GM19438 (cell line): ENCODE data around the gene HSPD1.
"Not testable (repeated sequence)": the region's sequence is repeated elsewhere in the genome, so short reads cannot be mapped to it uniquely, and the experiment has no call there.

Experiments
- ATAC-seq: cut with Tn5 transposase; IDR thresholded peaks from one replicate; pipeline ENCODE4 v1.9.1; 2021; ENCODE audit warnings: low read depth; ENCODE audit not compliant: unreplicated experiment

HSPD1 gene

DNA sequence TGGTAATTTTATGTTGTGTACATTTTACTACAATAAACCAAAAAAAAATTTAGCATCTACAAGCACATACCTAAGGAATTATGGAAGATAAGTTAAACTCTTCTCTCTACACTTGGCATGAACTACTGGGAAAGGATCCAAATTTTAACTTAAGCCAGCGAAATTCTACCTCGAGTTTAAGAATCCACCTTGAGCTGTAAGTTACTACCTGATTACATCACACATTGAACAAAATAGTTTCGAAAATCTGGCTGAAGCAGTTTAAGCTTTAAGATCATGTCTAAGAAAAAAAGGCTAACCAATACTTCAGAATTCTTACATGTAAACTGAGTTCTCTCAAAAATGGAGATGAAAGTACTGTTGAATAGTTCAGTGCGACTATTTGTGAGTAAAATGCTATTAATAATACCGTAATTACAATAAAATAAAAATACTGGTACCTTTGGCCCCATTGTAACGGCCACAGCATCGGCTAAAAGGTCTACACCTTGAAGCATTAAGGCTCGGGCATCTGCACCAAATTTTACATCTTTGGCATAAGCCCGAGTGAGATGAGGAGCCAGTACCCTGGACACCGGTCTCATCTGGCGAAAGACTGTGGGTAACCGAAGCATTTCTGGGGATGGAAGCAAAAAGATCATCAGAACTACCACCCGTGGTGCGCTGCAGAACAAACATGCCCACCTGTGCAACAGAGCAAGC, 1.3 kb downstream of the HSPD1 start:
- no peak for ATAC-seq

DNA sequence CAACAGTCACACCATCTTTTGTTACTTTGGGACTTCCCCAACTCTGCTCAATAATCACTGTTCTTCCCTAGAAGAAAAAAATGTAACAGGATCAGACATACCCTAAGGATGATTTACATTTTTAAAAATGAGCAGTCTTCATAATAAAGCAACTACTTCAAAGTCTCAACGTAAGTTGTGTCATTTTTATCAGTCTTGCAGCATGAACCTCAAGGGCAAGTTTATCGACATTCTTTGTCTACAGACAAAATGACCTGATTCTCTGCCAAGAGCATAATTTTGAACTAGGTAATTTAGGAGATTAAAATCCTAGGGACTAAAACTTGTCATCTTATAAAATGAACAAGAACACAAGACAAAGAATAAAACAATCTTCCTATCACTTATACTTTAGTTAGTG, 2.3 kb downstream of the HSPD1 start:
- ATAC-seq = no peak

DNA sequence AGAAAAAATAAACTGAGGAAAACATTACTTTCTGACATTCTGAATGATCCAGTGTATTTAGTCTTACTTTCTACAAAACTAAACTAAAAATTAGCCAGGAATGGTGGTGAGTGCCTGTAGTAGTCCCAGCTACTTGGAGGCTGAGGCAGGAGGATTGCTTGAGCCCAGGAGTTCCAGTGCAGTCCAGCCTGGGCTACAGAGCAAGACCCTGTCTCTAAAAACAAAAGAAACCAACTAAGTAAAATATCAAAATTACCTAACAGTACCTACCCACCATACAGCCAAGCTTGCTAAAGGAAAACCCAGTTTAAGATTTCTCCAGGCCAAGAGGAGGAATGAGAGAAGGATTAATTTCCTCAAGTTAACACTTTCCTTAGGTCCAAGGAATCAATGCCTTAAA, 2.9 kb downstream of the HSPD1 start:
- ATAC-seq = no peak

DNA sequence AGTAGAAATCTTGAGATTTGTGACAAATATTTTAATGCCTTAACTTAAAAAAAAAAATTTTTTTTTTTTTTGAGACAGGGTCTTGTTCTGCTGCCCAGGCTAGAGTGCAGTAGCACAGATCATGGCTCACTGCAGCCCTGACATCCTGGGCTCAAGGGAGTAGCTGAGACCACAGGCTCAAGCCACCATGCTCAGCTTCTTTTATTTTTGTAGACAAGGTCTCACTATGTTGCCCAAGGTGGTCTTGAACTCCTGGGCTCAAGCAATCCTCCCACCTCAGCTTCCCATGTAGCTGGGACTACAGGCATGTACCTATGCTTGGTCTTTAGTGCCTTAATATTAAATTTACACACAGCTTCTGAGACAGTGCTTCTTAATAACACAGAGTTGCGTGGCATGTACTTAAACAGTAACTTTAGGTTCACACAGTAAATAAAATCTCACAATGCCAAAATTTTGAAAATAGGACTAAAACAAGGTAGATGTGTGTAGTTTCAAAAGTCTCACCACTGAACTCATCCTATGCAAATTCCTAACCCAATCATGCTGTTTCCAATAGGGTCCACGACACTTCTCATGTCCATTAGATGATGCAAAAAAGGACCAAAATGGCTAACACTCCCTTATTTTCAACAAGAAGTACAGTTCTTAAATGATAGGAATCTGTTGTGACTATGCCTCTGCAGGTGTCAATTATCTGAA, 4.1 kb downstream of the HSPD1 start:
- ATAC-seq = no peak

DNA sequence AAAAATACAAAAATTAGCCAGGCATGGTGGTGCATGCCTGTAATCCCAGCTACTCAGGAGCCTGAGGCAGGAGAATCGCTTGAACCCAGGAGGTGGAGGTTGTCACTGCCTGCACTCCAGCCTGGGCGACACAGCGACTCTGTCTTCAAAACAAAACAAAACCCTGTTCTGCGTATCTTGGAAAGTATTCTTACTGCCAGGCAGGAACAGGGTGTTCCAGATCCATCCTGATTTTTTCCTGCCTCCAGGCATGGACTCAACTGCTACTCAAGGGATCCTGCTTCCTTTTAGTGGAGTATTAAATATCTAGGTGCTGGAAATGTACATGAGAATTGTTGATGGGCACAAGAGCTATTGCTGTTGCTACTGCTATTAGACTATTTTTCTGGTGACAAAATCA, 12.3 kb downstream of the HSPD1 start:
- no peak for ATAC-seq

DNA sequence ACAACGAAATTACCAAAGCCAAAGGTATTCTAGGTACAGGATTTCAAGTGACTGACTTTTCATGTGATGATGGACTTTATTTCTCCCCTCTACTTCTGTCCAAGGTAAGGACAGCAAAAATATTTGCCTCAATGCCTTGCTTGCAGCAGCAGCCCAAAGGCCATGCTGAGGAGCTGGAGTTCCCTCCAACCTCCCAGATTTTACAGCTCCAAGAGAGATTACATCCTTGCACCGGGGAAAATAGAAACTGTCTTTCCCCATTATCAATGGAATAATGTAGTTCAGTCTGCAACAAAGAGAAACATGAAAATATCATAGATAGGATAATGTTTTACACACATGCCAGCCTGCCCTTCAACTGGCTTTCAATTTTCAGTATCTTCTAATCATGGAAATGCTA, 13.5 kb downstream of the HSPD1 start:
- ATAC-seq = no peak

DNA sequence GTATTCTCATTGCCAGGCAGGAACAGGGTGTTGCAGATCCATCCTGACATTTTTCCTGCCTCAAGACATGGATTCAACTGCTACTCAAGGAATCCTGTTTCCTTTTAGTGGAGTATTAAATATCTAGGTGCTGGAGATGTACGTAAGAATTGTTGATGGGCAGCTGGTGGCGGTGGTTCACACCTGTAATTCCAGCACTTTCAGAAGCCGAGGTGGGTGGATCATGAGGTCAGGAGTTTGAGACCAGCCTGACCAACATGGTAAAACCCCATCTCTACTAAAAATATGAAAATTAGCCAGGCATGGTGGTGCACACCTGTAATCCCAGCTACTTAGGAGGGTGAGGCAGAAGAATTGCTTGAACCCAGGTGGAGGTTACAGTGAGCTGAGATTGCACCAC, 15.4 kb downstream of the HSPD1 start:
- ATAC-seq = not testable (repeated sequence)

DNA sequence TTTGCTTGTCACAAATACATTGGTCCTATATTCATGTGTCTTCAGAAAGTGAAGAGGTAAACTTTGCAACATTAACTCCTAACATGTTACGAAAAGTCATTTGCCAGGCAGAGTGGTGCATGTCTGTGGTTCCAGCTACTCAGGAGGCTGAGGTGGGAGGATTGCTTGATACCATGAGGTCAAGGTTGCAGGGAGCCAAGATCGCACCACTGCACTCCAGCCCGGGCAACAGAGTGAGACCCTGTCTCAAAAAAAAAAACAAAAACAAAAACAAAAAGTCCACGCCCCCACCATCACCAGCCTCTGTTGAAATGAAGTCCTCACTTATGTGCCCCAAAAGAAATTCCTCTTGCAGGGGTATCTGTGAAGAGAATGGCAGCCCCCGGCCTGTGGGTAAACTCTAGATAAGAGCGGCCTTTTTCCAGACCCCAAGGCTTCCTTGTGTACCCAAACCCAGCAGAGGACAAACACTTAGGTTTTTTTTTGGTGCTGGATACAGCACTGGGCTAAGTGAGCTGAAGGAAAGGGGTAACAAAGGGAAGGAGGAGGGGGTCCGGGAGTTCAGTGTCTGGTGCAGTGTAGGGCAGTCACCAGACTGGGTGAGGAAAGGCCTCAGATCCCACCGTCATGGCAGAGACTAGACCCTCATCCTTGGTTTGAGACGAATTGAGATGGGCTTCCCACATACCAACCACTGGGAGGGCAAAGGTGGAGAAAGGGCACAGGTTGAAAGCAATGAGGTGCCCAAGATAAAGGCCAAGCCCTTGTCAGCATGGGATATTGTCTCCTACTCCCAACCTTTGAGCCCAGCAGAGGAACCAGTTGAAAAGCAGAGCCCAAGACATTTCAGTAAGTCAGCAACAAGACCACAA, 19.2 kb downstream of the HSPD1 start:
- ATAC-seq = no peak

DNA sequence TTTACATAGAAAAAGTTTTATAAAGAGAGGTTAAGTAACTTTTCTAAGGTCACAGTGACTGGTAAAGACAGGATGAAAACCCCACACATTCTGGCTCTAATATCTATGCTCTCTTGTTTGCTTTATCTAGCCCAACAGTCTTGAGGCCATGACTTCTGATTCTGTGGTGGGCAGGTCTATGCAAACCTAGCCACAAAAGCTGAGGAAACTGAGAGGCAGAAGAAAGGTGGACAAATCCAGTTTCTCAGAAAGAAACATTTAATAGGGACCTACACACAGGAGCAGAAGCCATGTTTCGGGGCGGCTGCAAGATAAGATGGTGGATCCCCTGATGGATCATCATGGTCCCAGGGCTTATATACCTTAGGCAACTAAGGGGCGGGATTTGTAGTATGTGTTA, 21.8 kb downstream of the HSPD1 start:
- ATAC-seq = no peak

DNA sequence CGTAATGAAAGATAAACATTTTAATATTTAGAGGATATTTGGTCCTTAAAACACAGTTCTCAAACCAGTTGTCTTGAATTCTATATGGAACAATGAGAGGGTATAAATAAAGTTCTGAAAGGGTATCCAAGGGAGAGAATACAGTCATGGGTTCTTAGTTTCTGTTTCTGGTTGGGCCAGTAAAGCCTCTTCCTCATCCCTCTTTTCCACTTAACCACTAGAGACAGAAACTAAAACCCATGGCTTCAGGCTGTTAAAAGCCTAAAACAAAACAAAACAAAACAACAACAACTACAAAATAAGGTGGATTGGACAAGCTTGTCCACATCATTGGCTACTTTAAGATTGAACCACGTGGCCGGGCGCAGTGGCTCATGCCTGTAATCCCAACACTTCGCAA, 27.5 kb downstream of the HSPD1 start:
- no peak for ATAC-seq

DNA sequence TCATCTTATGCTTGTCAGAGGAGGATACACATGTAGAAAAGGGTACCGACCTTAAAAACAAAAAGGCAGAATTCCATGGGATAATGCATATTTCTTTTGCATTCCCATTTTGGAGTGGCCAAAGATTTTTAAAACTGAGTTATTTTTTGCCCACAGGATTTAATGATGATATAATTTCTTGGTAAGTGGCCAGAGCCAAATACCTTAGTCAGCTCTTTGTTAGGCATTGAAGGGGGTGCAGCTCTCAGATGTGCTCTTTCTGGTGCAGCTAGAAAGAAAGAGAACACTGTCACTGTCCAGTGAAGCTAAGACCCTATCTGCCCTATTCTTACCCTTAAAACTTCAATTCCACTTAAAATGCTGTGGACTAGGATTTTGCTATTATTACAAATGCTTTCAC, 35.5 kb downstream of the HSPD1 start:
- no peak for ATAC-seq

DNA sequence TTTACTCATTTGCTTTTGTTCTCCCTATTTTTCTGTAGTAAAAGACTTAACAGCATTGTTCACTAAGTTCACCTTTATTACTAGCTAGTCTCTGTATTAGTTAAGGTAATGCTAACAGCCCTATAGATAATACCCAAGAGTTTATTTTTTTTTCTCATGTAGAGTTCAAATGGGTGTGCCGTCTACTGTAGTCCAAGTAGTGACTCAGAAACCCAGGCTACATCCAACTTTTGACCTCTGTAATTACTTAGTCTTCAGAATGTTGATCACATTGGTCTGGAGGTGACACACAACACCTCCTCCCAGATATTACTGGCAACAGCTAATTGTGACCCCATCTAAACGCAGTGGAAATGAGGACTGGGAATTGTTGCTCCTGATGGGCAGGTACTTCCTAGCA, 38.6 kb downstream of the HSPD1 start:
- ATAC-seq = no peak

DNA sequence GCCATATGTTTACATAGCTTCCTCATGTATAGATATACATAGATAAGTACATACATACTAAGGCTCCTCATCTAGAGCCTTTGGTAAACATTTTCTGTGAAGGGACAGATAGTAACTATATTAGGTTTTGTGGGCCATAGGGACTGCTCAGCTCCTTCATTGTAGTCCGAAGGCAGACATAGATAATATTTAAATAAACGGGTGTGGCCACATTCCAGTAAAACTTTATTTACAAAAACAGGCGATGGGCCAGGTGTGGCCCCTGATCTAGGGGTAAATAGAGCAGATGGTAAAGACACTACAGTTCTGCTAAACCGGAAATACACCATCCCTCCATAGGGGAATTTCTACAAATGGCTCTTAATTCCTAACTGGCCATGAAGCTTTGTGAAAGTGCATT, 39.0 kb downstream of the HSPD1 start:
- ATAC-seq = no peak

DNA sequence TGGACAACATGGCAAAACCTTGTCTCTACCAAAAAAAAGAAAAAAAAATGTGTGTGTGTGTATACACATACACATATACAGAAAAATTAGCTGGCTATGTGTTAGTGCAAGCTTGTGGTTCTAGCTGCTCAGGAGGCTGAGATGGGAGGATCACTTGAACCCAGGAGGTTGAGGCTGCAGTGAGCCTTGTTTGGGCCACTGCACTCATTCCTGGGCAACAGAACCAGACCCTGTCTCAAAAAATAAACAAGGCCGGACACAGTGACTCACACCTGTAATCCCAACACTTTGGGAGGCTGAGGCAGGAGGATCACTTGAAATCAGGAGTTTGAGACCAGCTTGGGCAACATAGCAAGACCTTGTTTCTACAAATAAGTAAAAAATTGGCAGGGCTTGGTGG, 44.2 kb downstream of the HSPD1 start:
- ATAC-seq = no peak

DNA sequence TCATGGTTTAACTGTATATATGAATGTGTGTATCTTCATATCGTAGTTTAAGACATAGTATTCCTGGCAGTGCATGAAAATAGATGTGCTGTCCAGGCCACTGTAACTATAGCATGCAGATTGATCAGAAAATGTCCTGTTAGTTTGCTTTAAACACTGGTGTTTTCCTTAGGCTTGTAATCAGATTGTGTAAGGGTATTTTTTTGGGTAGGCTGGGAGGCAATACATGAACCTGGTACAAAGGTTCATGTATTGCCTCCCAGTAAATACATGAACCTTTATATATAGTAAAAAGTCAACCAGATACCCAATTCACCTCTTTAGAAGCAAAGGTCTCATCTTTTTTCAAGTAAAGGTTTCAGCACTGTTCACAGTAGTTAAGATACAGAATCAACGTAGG, 44.7 kb downstream of the HSPD1 start:
- ATAC-seq = no peak

DNA sequence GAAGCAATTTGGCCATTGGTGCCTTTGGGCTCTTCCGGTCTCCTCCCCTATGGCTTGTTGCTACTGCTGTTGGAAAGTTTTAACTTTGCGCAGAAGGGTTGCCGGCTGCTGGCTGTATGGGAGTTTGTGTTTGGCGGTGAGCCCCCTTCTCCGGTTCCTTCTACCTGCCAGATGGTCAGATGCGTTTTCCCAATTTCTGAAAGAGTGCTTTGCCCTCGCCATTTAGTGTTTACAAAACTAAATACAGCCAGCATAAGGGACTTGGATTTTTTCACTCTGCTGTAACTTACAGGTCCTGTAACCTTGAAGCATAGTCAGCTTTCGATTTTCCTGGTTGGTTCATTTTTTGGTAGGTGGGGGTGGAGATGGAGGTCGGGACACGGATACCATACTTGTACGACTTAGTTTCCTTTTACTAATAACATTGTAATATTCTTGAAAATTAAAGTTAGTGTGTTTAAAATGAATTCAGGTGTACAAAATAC, 45.7 kb downstream of the HSPD1 start:
- ATAC-seq = peak; percentile 23

DNA sequence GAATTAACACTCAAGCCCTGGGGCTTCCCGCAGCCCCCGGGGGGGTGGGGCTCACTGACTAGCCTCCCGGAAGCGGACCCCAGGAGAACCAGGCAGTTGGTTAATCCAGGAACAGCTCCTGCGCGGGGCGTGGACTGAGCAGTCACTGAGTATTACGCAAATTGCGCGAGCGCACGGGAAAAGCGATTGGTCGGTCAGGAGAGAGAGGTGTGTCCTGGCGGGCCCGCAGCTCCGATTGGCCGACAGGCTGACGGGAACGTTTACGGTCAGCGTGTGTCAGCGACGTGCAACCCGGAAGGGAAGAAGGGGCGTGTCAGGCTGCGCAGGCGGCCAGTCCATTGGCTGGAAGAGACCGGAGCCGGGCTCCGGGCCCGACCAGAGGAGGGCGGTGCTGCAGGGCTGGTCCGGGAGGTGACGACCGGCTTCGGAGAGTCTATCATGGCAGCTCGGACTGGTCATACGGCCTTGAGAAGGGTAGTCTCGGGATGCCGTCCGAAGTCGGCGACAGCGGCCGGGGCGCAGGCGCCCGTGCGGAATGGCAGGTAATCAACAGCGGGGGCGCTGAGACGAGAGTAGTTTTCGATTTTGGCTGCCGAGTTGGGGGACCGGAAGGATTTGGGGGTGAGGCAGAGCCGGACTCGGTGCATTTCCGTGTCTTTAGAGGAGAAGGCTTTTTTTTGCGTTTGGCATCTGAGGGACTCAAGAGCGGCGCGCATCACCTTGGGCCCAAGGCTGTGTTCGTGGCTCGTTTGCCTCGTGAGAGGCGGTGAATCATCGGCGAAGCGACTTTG, 46.3 kb downstream of the HSPD1 start, which contains the start of gene COQ10B:
Gene COQ10B (plus strand): TSS at position 430 of the 791 bp plus-strand sequence. CDS start 9 bp downstream, at position 439.
- ATAC-seq = peak; percentile 95

DNA sequence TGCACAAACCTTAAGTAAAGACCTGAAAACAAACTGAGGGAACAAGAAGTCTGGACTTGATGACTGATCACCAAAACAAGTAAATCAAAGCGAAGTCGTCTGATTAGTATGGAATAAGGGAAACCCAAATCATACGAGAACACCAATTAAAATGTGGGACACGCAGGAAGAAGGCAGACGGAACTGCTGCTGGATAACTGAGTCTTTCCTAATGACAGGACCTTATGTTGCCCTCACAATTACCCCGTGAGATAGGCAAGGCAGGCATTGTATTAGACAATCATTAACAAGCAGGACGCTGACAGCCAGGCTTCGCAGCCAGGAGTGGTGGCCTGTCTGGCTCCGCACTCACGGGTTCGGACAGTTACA, 46.9 kb downstream of the HSPD1 start:
- no peak for ATAC-seq

DNA sequence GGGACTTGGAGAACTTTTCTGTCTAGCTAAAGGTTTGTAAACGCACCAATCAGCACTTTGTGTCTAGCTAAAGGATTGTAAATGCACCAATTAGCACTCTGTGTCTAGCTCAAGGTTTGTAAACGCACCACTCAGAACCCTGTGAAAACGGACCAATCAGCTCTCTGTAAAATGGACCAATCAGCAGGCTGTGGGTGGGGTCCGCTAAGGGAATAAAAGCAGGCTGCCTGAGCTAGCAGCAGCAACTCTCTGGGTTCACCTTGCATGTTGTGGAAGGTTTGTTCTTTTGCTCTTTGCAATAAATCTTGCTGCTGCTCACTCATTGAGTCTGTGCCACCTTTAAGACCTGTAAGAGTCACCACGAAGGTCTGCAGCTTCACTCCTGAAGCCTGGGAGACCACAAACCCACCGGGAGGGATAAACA, 48.7 kb downstream of the HSPD1 start:
- not testable (repeated sequence) for ATAC-seq

DNA sequence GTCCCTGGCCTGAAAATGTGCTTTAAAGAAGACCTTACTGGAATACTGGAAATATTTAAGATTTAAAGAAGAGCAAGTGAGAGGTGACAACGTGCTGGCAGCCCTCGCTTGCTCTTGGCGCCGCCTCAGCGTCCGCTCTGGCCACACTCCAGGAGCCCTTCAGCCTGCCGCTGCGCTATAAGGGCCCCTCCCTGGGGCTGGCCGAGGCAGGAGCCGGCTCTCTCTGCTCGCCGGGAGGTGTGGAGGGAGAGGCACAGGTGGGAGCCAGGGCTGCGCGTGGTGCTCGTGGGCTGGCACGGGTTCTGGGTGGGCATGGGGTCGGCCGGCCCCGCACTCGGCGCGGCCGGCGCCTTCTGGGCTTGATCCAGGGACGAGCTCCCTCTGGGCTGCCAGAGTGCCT, 49.2 kb downstream of the HSPD1 start:
- ATAC-seq = no peak
